Activated B cell treated with CpG ODN at 0.5 μM for 24 hours (primary cell): ENCODE measurements around the gene SIRT6. TPM values are rescaled to one million over a fixed set of nuclear protein-coding genes. Genes with fewer than 3 reads are reported as not detected.
"Not testable (repeated sequence)": the region's sequence is repeated elsewhere in the genome, so short reads cannot be mapped to it uniquely, and the experiment has no call there.

Experiments
- ATAC-seq: fragments of 200-7000 bp; cut with Tn5 transposase; one replicate; pipeline ENCODE4 v1.10.0; 2021; ENCODE audit warnings: low read depth, mild to moderate bottlenecking, moderate library complexity
- CTCF ChIA-PET: fragments of 350-600 bp; sonication (Branson Sonifier 250); formaldehyde crosslinking; loops from one replicate; lab custom pipeline; 2021; ENCODE audit warnings: antibody characterized with exemption; lab: Charles Lee
- POLR2A ChIA-PET: fragments of 350-600 bp; sonication (Branson Sonifier 250); formaldehyde crosslinking; loops from one replicate; lab custom pipeline; 2021; ENCODE audit warnings: antibody characterized with exemption; lab: Charles Lee
- DNase-seq: peaks from one replicate; pipeline ENCODE4 v3.0.0; 2022
- H3K27ac Mint-ChIP-seq: one replicate; pipeline ENCODE4 v1.8.0; 2020; ENCODE audit warnings: mixed read lengths
- H3K27me3 Mint-ChIP-seq: one replicate; pipeline ENCODE4 v1.8.0; 2021; ENCODE audit warnings: mixed read lengths
- H3K36me3 Mint-ChIP-seq: one replicate; pipeline ENCODE4 v1.8.0; 2021; ENCODE audit warnings: low read depth, mixed read lengths
- H3K4me1 Mint-ChIP-seq: one replicate; pipeline ENCODE4 v1.8.0; 2021; ENCODE audit warnings: mixed read lengths
- H3K4me3 Mint-ChIP-seq: one replicate; pipeline ENCODE4 v1.8.0; 2020; ENCODE audit warnings: mild to moderate bottlenecking, mixed read lengths
- H3K9me3 Mint-ChIP-seq: one replicate; pipeline ENCODE4 v1.8.0; 2020; ENCODE audit warnings: mixed read lengths
- CTCF ChIP-seq: fragments of 200-600 bp; IDR thresholded peaks from one replicate; pipeline ENCODE4 v1.8.0; 2022; ENCODE audit warnings: antibody characterized with exemption, mild to moderate bottlenecking
- intact Hi-C: fragments of 100-400 bp; cut with micrococcal nuclease; formaldehyde crosslinking; loops from one replicate; pipeline ENCODE4 v1.15.1; 2024
- total RNA-seq: library from RNA; stranded (reverse); gene quantifications from 2 replicates; pipeline ENCODE4 v1.2.3, GENCODE V29; 2022

SIRT6 gene
- total RNA-seq, 1 donor from 2014 or later: 34.1 TPM

DNA sequence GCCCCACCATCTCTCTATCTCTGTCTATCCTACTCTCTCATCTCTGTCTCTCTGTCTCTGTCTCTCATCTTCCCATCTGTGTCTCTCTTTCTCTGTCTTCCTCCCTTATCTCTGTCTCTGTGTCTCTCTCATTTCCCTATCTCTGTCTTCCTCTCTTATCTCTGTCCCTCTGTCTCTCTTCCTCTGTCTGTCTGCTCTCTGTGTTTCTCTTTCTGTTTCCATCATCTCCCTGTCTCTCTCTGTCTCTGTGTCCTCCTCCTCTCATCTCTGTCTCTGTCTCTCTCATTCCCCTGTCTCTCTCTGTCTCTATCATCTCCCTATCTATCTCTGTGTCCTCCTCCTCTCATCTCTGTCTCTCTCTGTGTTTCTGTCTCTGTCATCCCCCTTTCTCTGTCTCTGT is 45.4 kb upstream of the SIRT6 start:
- H3K27ac Mint-ChIP-seq: no peak overlapping the region
- H3K4me3 Mint-ChIP-seq: no peak overlapping the region
- ChIA-PET POLR2A (no interaction called here), CTCF (no interaction called here)
- H3K36me3 Mint-ChIP-seq: peaks cover 10% of the 10 kb centered on the region
- H3K27me3 Mint-ChIP-seq: no peaks in the 10 kb centered on the region
- TF ChIP-seq CTCF: no peak
- H3K9me3 Mint-ChIP-seq: no peaks in the 10 kb centered on the region
- peaks cover 18% of the 10 kb centered on the region for H3K4me1 Mint-ChIP-seq
- ATAC-seq (no peak), DNase-seq (no peak)
- intact Hi-C loops: no loop called here

DNA sequence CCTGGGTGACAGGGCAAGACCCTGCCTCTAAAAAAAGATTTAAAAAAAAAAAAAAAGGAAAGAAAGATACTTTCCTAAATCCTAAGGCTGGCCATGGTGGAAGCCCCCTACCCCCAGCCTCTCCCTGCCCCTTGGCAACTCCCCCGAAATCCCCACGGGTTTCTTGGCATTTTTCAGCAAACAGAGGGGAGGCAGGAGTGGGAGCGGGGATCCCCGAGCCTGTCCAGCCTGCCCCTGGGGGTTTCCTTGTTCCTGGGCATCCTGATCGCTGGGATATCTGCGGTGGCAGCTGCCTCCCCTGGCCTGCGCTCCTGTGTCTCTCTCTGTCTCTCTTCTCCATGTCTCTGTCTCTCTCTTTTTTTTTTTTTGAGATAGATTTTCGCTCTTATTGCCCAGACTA is 43.5 kb upstream of the SIRT6 start:
- H3K27ac Mint-ChIP-seq: no peak overlapping the region
- ATAC-seq (no peak), DNase-seq (no peak)
- H3K27me3 Mint-ChIP-seq: no peaks in the 10 kb centered on the region
- no peaks in the 10 kb centered on the region for H3K9me3 Mint-ChIP-seq
- no peak overlapping the region for H3K4me3 Mint-ChIP-seq
- POLR2A ChIA-PET: no interaction called here
- CTCF ChIA-PET: no interaction called here
- no peak for TF ChIP-seq CTCF
- intact Hi-C loops: no loop called here
- H3K4me1 Mint-ChIP-seq: peaks cover 15% of the 10 kb centered on the region
- H3K36me3 Mint-ChIP-seq: peaks cover 3% of the 10 kb centered on the region

DNA sequence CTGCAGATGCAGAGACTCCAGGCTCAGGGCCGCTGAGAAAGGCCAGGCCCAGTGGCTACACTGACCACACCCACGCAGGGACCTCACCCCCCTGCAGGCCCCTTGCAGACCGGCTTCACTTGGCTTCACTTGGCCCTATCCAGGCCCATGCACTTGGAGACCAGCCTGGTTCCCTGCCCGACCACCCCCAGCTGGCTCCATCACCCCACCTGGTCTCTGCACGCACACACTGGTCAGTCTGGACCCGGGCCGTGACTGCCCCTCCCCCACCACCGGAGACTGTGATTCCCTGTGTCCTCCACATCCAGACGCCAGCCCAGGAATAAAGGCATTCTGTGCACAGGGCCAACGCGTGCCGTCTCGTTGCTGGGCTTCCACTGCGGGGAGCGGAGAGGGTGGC is 42.1 kb upstream of the SIRT6 start:
- Mint-ChIP-seq H3K27ac (no peak overlapping the region), H3K36me3 (no peaks in the 10 kb centered on the region), H3K9me3 (no peaks in the 10 kb centered on the region), H3K4me1 (peaks cover 11% of the 10 kb centered on the region), H3K4me3 (no peak overlapping the region), H3K27me3 (no peaks in the 10 kb centered on the region)
- DNase-seq: no peak
- no peak for ATAC-seq
- no peak for TF ChIP-seq CTCF
- CTCF ChIA-PET: no interaction called here
- intact Hi-C loops: no loop called here
- POLR2A ChIA-PET: no interaction called here

- Mint-ChIP-seq H3K27me3 (no peaks in the 10 kb centered on the region), H3K4me1 (peaks cover 3% of the 10 kb centered on the region), H3K27ac (no peak overlapping the region), H3K36me3 (no peaks in the 10 kb centered on the region), H3K9me3 (no peaks in the 10 kb centered on the region), H3K4me3 (no peak overlapping the region)
- intact Hi-C loops: no loop called here
- DNase-seq (no peak), ATAC-seq (no peak)
- ChIA-PET CTCF (no interaction called here), POLR2A (interaction anchor here (0.6 kb wide), 2 partner anchors 88 to 409 kb away, joined by 3 read pairs; no protein-coding TSS in a partner anchor)
- no peak for TF ChIP-seq CTCF
Measured at GRCh38 chr19:4220188-4220587, 37.8 kb upstream of the SIRT6 start.

GRCh38 chr19:4218523-4218922 is 36.2 kb upstream of the SIRT6 start:
- DNase-seq, H3K9me3 Mint-ChIP-seq, H3K27me3 Mint-ChIP-seq, ATAC-seq, H3K36me3 Mint-ChIP-seq, intact Hi-C loops, H3K27ac Mint-ChIP-seq, H3K4me3 Mint-ChIP-seq, POLR2A ChIA-PET: not testable (repeated sequence)
- CTCF ChIA-PET: interaction anchor here (1.1 kb wide), 1 partner anchor 14 kb away, joined by 3 read pairs; no protein-coding TSS in a partner anchor
- H3K4me1 Mint-ChIP-seq: peaks cover 11% of the 10 kb centered on the region
